HG03460 (cell line): ENCODE measurements around the gene GPR150.

Source experiments
- ATAC-seq: cut with Tn5 transposase; IDR thresholded peaks from one replicate; pipeline ENCODE4 v1.9.1; 2021; ENCODE audit not compliant: unreplicated experiment

GPR150 gene

GRCh38 chr5:95620030-95620869, at the start of gene GPR150:
Gene GPR150, plus strand, starts transcription at chr5:95620087. Its CDS starts 189 bp downstream, at chr5:95620276.
- peak; percentile 64 for ATAC-seq

GRCh38 chr5:95572016-95572415, 47.9 kb upstream of the GPR150 start:
- ATAC-seq = no peak

GRCh38 chr5:95581576-95581975, 38.3 kb upstream of the GPR150 start:
- no peak for ATAC-seq

- ATAC-seq = no peak
Observed at GRCh38 chr5:95583992-95584391, 35.9 kb upstream of the GPR150 start.

- no peak for ATAC-seq
Observed at GRCh38 chr5:95590880-95591279, 29.0 kb upstream of the GPR150 start.

GRCh38 chr5:95591490-95591901, 28.4 kb upstream of the GPR150 start:
- peak; percentile 80 for ATAC-seq

- ATAC-seq = no peak
Observed at GRCh38 chr5:95595289-95595931, 24.5 kb upstream of the GPR150 start.

- no peak for ATAC-seq
Observed at GRCh38 chr5:95599252-95599651, 20.6 kb upstream of the GPR150 start.

- ATAC-seq = no peak
Observed at GRCh38 chr5:95600557-95600956, 19.3 kb upstream of the GPR150 start.

GRCh38 chr5:95605786-95606185, 14.1 kb upstream of the GPR150 start:
- no peak for ATAC-seq

- no peak for ATAC-seq
Observed at GRCh38 chr5:95606419-95606818, 13.5 kb upstream of the GPR150 start.

GRCh38 chr5:95609711-95610110, 10.2 kb upstream of the GPR150 start:
- no peak for ATAC-seq

- ATAC-seq = no peak
Observed at GRCh38 chr5:95610546-95610945, 9.3 kb upstream of the GPR150 start.

GRCh38 chr5:95611396-95611795, 8.5 kb upstream of the GPR150 start:
- no peak for ATAC-seq

GRCh38 chr5:95613514-95613913, 6.4 kb upstream of the GPR150 start:
- ATAC-seq = no peak

GRCh38 chr5:95615164-95615467, 4.8 kb upstream of the GPR150 start:
- ATAC-seq = no peak

GRCh38 chr5:95617057-95617456, 2.8 kb upstream of the GPR150 start:
- no peak for ATAC-seq

GRCh38 chr5:95619096-95619495, 791 bp upstream of the GPR150 start:
- no peak for ATAC-seq

GRCh38 chr5:95619514-95620029, 315 bp upstream of the GPR150 start:
- no peak for ATAC-seq

- peak; percentile 38 for ATAC-seq
Observed at GRCh38 chr5:95620870-95621838, 1.3 kb downstream of the GPR150 start.
